Adipocyte (in vitro differentiated cells): ENCODE data around the gene PTPRH.

Experiments
- DNase-seq: peaks from one replicate; pipeline ENCODE4 v3.0.0-alpha.2; 2015; ENCODE audit warnings: low read depth
- H3K27me3 ChIP-seq: replicated peaks from 2 replicates; pipeline ENCODE4 v1.7.0; 2013; ENCODE audit warnings: mild to moderate bottlenecking, low read length, moderate library complexity; ENCODE audit not compliant: control insufficient read depth, insufficient read depth
- H3K36me3 ChIP-seq: 2 replicates; pipeline ENCODE4 v1.7.0; 2013; ENCODE audit warnings: low read length, mild to moderate bottlenecking, moderate library complexity; ENCODE audit not compliant: control insufficient read depth, insufficient read depth, severe bottlenecking
- H3K4me1 ChIP-seq: 2 replicates; pipeline ENCODE4 v1.7.0; 2013; ENCODE audit warnings: mild to moderate bottlenecking, low read length, moderate library complexity; ENCODE audit not compliant: control insufficient read depth, insufficient read depth
- H3K4me3 ChIP-seq: 2 replicates; pipeline ENCODE4 v1.7.0; 2013; ENCODE audit warnings: mild to moderate bottlenecking, low read length, moderate library complexity
- H3K9ac ChIP-seq: 2 replicates; pipeline ENCODE4 v1.7.0; 2013; ENCODE audit warnings: mild to moderate bottlenecking, low read length, moderate library complexity
- H3K9me3 ChIP-seq: 2 replicates; pipeline ENCODE4 v1.7.0; 2013; ENCODE audit warnings: mild to moderate bottlenecking, low read length, moderate library complexity; ENCODE audit not compliant: control insufficient read depth

PTPRH gene

DNA sequence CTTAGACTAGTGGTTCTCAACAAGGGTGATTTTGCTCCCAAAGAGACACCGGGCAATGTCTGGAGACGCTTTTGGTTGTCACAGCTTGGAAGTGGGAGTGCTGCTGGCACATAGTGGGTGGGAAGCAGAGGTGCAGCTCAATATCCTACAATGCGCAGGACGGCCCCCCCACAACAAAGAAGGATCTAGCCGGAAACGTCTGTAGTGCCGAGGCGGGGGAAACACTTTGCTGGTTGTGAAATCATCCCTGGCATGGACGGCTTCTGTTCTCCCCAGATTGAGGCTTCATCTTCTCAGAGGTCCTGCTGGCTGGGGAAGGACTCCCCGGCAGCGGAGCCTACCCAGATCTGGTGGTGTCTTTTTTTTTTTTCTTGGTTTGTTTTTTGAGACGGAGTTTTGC is 15.8 kb downstream of the PTPRH start:
- no peaks in the 10 kb centered on the region for H3K36me3 ChIP-seq
- no peak overlapping the region for H3K4me3 ChIP-seq
- no peaks in the 10 kb centered on the region for H3K9me3 ChIP-seq
- no peak overlapping the region for H3K9ac ChIP-seq
- H3K4me1 ChIP-seq: no peaks in the 10 kb centered on the region
- no peak for DNase-seq
- H3K27me3 ChIP-seq: no peaks in the 10 kb centered on the region

DNA sequence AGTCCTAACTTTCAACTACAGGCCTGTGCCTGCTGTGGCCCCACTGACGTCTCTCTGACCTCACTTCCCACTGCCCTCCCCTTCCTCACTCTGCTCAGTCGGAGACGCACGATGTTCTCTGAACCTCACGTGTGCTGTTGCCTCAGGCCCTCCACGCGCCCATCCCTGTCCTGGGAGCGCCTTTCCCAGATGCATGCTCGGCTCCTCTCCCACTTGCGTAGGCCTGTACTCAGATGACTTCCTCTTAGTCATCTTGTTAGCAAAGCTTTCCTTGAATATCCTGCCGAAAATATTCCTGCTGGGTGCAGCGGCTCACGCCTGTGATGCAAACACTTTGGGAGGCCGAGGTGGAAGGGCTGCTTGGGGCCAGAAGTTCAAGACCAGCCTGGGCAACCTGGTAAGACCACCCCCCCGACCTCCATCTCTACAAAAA is 19.9 kb downstream of the PTPRH start:
- Histone ChIP-seq H3K9ac (peak overlapping the region; percentile 45), H3K4me3 (no peak overlapping the region), H3K4me1 (no peaks in the 10 kb centered on the region), H3K9me3 (no peaks in the 10 kb centered on the region), H3K36me3 (no peaks in the 10 kb centered on the region), H3K27me3 (no peaks in the 10 kb centered on the region)
- peak; percentile 38 for DNase-seq

DNA sequence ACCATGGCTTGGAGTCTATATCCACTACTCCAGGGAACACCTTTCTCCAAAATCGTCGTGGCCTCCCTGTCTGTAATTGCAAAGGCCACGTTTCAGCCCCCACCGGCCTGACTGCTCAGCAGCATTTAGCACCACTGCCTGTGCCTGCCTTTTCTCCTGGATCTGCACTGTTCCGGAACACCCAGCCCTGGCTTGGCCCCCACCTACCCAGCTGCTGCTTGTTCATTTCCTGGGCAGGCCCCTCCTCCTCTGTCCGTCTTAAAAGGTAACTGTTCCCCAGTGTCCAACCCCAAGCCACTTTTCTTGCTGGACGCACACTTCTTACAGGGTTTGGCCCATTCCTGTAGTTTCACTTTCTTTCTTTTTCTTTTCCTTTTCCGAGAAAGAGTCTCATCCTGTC is 20.7 kb downstream of the PTPRH start:
- H3K4me3 ChIP-seq: no peak overlapping the region
- no peak for DNase-seq
- no peaks in the 10 kb centered on the region for H3K27me3 ChIP-seq
- no peaks in the 10 kb centered on the region for H3K36me3 ChIP-seq
- H3K9me3 ChIP-seq: no peaks in the 10 kb centered on the region
- H3K4me1 ChIP-seq: no peaks in the 10 kb centered on the region
- H3K9ac ChIP-seq: no peak overlapping the region

DNA sequence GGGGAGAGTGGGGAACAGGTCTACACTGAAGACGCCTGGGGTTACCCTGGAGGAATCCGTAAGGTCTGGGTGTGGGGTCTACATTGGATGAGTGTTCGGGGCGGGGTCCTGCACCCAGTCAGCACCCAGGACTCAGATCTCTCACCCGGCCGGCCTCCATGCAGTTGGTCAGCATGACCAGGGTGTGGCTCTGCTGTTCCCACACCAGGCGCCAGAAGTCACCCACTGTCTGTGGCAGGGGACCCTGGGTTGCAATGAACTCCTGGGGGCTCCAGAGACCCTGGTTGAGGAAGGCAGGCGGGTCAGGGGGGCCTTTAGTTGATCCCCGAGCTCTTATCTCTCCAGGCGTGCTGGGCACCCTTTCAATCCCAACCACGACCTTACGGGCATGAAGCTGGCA is 23.2 kb downstream of the PTPRH start:
- no peak for DNase-seq
- H3K9me3 ChIP-seq: no peaks in the 10 kb centered on the region
- peaks cover 2% of the 10 kb centered on the region for H3K27me3 ChIP-seq
- H3K36me3 ChIP-seq: no peaks in the 10 kb centered on the region
- H3K9ac ChIP-seq: no peak overlapping the region
- H3K4me3 ChIP-seq: no peak overlapping the region
- no peaks in the 10 kb centered on the region for H3K4me1 ChIP-seq

DNA sequence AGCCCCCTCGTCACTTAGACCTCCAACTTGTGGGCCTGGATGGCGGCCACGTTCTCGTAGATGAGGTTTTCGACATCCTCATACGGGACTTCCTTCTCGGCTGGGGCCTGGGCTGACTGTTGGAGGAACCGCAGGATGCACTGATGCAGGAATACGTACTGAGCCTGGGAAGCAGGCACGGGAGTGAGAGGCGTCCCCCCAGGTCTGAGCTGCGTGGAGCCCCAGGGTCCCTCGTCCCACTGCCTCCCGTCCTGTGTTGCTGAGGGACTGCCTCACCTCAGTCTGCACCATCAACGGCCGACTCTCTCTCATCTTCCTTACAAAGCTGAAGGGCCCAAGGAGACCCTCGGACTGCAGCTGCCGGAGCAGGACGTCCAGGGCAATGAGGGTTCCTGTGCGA is 27.6 kb downstream of the PTPRH start:
- Histone ChIP-seq H3K9me3 (no peaks in the 10 kb centered on the region), H3K4me3 (no peak overlapping the region), H3K27me3 (peaks cover 2% of the 10 kb centered on the region), H3K36me3 (no peaks in the 10 kb centered on the region), H3K9ac (no peak overlapping the region), H3K4me1 (peaks cover 9% of the 10 kb centered on the region)
- DNase-seq: no peak

DNA sequence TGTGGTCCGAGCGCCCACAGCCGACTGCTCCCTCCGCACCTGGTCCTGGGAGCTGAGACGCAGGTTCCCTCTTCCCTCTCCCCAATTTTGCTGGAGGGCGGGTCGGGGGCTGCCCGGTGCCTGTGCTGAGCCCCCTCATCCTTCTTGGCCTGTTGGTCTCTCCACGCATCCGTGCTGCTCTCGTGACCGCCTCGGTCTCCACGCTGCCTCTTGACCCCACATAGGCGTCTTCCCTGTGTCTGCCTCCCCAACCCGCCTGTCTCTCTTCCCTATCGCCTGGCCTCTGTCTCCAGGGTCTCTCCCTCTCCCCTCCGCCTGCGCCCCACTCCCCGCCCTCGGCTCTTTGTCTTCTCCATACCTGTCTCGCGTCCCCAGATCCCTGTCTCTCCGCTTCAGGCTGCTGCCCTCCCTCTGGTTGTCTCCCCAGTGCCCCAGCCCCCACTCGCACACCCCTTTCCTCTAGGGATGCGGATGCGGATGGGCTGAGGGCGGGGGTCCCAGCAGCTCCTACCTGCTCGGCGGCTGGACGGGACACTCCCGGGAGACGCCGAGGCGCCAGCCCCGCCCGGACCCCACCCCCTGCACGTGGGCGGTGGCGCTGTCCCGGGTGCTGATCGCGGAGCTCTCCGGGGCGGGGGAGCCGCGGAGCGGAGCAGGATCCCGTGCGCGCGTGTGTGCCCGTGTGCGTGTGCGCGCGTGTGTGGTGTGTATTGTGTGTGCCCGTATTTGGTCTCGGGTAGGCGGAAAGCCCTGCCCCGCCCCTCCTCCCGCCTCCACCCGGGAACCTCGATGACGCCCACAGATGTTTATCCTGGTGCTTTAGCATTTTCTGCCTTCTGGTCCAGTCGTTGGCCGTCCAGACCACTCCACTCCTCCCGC is 29.5 kb downstream of the PTPRH start, which contains the start of gene SYT5:
Gene SYT5 (minus strand): TSS at position 684 of the 879 bp plus-strand sequence. CDS start 1,248 bp downstream, outside the sequence.
- Histone ChIP-seq H3K36me3 (no peaks in the 10 kb centered on the region), H3K9me3 (no peaks in the 10 kb centered on the region), H3K27me3 (peaks cover 2% of the 10 kb centered on the region), H3K4me1 (peaks cover 9% of the 10 kb centered on the region), H3K4me3 (peak within 1 kb of the TSS; percentile 76), H3K9ac (no peak within 1 kb of the TSS)
- DNase-seq: peak; percentile 65

DNA sequence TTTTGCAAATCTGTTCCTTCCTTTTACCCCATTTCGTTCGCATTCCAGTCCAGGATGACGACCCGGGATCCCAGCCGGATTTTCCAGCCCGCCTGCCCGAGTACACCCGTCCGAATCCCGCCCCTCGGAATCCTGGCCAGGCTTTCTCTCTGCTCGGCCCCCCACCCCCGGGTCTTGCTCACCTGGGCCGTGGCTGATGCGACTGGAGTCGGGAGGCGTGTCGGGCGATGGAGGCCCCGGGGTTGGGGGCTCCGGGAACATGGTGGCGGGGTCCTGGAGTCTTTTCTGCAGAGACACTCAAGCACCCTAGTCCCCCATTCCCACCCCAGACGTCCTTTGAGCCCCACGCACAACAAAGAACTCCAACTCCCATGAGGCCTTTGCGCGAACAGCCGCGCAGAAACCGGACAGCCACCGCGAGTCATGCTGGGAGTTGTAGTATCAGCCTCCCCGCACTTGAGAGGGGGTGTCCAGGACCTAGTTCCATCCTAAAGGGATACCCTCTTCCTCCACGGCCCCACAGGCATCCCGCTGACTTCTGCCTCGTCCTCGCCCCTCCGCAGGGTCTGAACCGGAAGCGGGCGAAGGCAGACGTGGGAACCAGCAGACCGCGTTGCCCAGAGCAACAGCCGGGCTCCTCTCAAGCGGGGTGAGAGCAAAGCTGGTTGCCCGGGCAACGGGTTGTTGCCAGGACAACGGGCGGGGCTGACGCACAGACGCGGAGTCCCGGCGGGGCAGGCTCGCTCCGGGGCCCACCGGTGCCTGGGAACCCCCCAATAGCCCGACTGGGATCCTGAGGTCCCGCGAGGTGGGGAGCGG is 30.3 kb downstream of the PTPRH start:
- Histone ChIP-seq H3K4me3 (peak overlapping the region; percentile 76), H3K9me3 (no peaks in the 10 kb centered on the region), H3K9ac (no peak overlapping the region), H3K36me3 (no peaks in the 10 kb centered on the region), H3K27me3 (peaks cover 2% of the 10 kb centered on the region), H3K4me1 (peaks cover 9% of the 10 kb centered on the region)
- DNase-seq: peak; percentile 76

DNA sequence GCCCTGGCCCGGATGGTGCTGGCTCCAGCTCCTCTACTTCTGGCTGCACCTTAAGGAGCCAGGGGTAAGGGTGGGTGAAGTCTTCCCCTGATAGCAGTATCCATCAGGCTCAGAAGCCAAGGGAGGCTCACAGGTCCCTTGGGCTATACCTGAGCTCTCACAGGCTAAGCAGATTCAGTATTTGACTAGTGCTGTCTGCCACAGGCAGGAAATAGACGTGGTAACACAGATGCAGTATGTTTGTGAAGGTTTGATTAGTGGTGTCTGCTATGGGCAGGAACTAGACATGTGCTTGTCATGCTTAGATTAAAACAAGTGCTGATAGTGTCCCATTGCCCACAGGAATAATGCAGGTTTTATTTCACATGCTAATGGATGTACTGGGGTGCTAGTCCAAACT is 33.2 kb downstream of the PTPRH start:
- Histone ChIP-seq H3K9me3 (no peaks in the 10 kb centered on the region), H3K36me3 (no peaks in the 10 kb centered on the region), H3K4me1 (peaks cover 15% of the 10 kb centered on the region), H3K9ac (no peak overlapping the region), H3K27me3 (no peaks in the 10 kb centered on the region), H3K4me3 (no peak overlapping the region)
- DNase-seq: no peak

DNA sequence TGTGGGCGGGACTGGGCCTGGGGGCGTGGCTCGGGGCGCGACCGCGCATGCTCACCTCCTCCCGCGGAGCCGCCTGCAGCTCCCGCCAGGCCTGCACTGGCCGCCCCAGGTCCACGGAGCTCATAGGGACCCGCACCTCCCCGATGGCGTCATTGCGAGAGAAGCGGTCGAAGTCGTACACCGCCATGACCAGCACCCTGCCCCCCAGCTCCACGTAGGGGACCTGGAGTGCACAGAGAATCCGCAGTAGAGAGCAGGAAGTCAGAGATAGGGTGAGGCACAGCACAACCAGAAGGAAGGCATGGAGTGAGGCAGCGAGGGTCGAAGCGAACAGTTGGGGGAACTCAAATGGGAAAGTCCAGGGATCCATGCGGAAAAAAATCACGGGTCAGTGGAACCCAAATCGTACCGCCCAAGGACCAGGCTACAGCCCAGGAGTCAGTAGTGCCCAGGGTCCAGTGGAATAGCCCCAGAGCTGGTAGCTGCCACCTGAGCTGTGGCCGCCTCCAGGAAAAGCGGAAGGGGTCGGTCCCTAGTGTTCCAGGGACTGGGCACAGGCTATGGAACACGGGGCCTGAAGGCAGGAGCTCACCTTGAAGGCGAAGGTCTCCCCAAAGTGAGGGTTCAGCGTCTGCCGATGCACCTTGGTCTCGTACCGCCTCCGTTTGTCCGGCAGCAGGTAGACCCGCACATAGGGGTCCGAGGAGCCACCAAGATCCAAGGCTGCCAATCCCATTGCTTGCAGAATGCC is 34.0 kb downstream of the PTPRH start:
- H3K4me1 ChIP-seq: peaks cover 15% of the 10 kb centered on the region
- H3K36me3 ChIP-seq: no peaks in the 10 kb centered on the region
- H3K4me3 ChIP-seq: no peak overlapping the region
- no peaks in the 10 kb centered on the region for H3K9me3 ChIP-seq
- H3K9ac ChIP-seq: no peak overlapping the region
- H3K27me3 ChIP-seq: no peaks in the 10 kb centered on the region
- no peak for DNase-seq

DNA sequence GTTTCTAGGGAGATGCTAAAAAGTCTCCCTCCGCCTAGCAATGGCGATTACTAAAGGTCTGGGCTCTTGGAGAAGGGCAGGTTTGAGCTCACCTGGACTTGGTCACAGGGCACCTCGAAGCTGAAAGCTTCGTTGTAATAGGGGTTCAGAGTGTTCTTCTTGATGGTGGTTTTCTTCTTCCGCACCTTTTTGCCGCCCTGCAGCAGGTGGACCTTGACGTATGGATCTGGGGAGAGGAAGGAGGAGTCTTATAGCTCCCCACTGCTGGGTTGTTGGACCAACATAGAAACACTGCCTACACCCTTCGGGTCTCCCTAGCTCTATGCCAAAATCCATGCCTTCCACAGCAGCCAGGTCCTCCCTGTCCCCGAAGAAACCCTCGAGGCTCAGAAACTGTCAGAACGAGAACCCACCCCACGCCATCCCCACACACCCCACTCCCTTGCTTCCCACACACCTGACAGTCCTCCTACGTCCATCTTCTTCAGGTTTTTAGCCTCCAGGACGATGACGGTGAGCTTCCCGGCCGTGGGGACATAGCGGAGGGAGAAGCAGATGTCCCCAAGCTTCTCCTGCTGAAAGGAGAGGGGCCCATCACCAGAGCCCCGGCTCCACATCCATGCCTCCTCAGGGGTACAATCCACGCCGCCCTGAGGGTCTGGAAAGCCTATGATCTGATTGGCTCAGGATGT is 34.7 kb downstream of the PTPRH start:
- Histone ChIP-seq H3K4me1 (peaks cover 12% of the 10 kb centered on the region), H3K9me3 (no peaks in the 10 kb centered on the region), H3K27me3 (no peaks in the 10 kb centered on the region), H3K9ac (no peak overlapping the region), H3K4me3 (no peak overlapping the region), H3K36me3 (no peaks in the 10 kb centered on the region)
- DNase-seq: no peak
